IMR-90 (cell line): ENCODE measurements around the gene AGAP1. TPM values are rescaled to one million over a fixed set of nuclear protein-coding genes. Genes with fewer than 3 reads are reported as not detected.

Experiments
- ATAC-seq: fragments of 200-7000 bp; cut with Tn5 transposase; 2 replicates; pipeline ENCODE4 v1.9.1; 2020; ENCODE audit warnings: low read depth, mild to moderate bottlenecking, moderate library complexity
- BruUV-seq: library from RNA; stranded (reverse); fragments of 400-500 nt; replicated peaks from 2 replicates; lab custom pipeline; 2021; lab: Mats Ljungman, UMichigan
- CTCF ChIA-PET: fragments of 300-600 bp; formaldehyde crosslinking; extraction: SDS; loops from one replicate; lab custom pipeline; 2021; ENCODE audit warnings: antibody characterized with exemption; lab: Yijun Ruan, JAX
- POLR2A ChIA-PET: fragments of 300-600 bp; sonication (Branson Sonifier 250); formaldehyde crosslinking; loops from one replicate; lab custom pipeline; 2022; ENCODE audit warnings: antibody characterized with exemption; ENCODE audit not compliant: unreplicated experiment; lab: Charles Lee
- DNase-seq: peaks from one replicate; pipeline ENCODE4 v3.0.0; 2013
- H2AFZ ChIP-seq: replicated peaks from 2 replicates; pipeline ENCODE3; 2013; ENCODE audit warnings: low read length, mild to moderate bottlenecking; ENCODE audit not compliant: poor library complexity
- H2AK5ac ChIP-seq: 2 replicates; pipeline ENCODE4 v1.6.1; 2013; ENCODE audit warnings: low read depth, low read length, inconsistent platforms
- H2AK9ac ChIP-seq: replicated peaks from 2 replicates; pipeline ENCODE3; 2013; ENCODE audit warnings: mild to moderate bottlenecking, low read depth, low read length, moderate library complexity; ENCODE audit not compliant: poor library complexity
- H2BK120ac ChIP-seq: 2 replicates; pipeline ENCODE4 v1.6.1; 2013; ENCODE audit warnings: low read depth, low read length, inconsistent platforms
- H2BK15ac ChIP-seq: 3 replicates; pipeline ENCODE4 v1.6.1; 2013; ENCODE audit warnings: low read depth, low read length, inconsistent platforms
- H2BK20ac ChIP-seq: 2 replicates; pipeline ENCODE4 v1.6.1; 2013; ENCODE audit warnings: low read depth, mild to moderate bottlenecking, inconsistent platforms, low read length, moderate library complexity
- H2BK5ac ChIP-seq: 2 replicates; pipeline ENCODE4 v1.6.1; 2013; ENCODE audit warnings: mild to moderate bottlenecking, low read depth, low read length, inconsistent platforms; ENCODE audit not compliant: poor library complexity, severe bottlenecking
- H3K14ac ChIP-seq: replicated peaks from 2 replicates; pipeline ENCODE4 v1.6.1; 2013; ENCODE audit warnings: low read depth, low read length, inconsistent platforms
- H3K18ac ChIP-seq: 2 replicates; pipeline ENCODE4 v1.6.1; 2013; ENCODE audit warnings: low read depth, low read length, control low read depth
- H3K23ac ChIP-seq: 2 replicates; pipeline ENCODE4 v1.6.1; 2013; ENCODE audit warnings: low read depth, low read length, inconsistent platforms
- H3K27ac ChIP-seq: 2 replicates; pipeline ENCODE4 v1.5.1; 2013; ENCODE audit warnings: mild to moderate bottlenecking, control low read depth, low read length; ENCODE audit not compliant: insufficient read depth
- H3K27me3 ChIP-seq: 2 replicates; pipeline ENCODE4 v1.6.1; 2013; ENCODE audit warnings: low read length; ENCODE audit not compliant: control insufficient read depth, insufficient read depth
- H3K36me3 ChIP-seq: 2 replicates; pipeline ENCODE4 v1.6.1; 2013; ENCODE audit warnings: low read length, mixed read lengths; ENCODE audit not compliant: control insufficient read depth, insufficient read depth
- H3K4ac ChIP-seq: 2 replicates; pipeline ENCODE4 v1.6.1; 2013; ENCODE audit warnings: low read depth, low read length, inconsistent platforms
- H3K4me1 ChIP-seq: 2 replicates; pipeline ENCODE4 v1.6.1; 2013; ENCODE audit warnings: low read length, mixed read lengths; ENCODE audit not compliant: control insufficient read depth, insufficient read depth
- H3K4me2 ChIP-seq: 2 replicates; pipeline ENCODE4 v1.6.1; 2013; ENCODE audit warnings: low read depth, mild to moderate bottlenecking, control low read depth, low read length, moderate library complexity
- H3K4me3 ChIP-seq: 2 replicates; pipeline ENCODE4 v1.5.1; 2013; ENCODE audit warnings: low read depth, mild to moderate bottlenecking, control low read depth, low read length, moderate library complexity; ENCODE audit not compliant: insufficient read depth
- H3K56ac ChIP-seq: 2 replicates; pipeline ENCODE4 v1.6.1; 2013; ENCODE audit warnings: low read length, inconsistent platforms; ENCODE audit not compliant: insufficient read depth; ENCODE audit errors: extremely low read depth
- H3K79me1 ChIP-seq, 2 experiments: 2 replicates each; pipeline ENCODE4 v1.6.1; 2013; ENCODE audit warnings: low read length in 2 of 2, inconsistent platforms in 1 of 2, low read depth in 1 of 2
- H3K9ac ChIP-seq: 2 replicates; pipeline ENCODE4 v1.6.1; 2013; ENCODE audit warnings: low read depth, low read length, control low read depth
- H3K9me1 ChIP-seq: 2 replicates; pipeline ENCODE4 v1.6.1; 2013; ENCODE audit warnings: low read length, inconsistent platforms; ENCODE audit not compliant: insufficient read depth
- H3K9me3 ChIP-seq: 2 replicates; pipeline ENCODE4 v1.6.1; 2013; ENCODE audit warnings: low read length; ENCODE audit not compliant: control insufficient read depth, insufficient read depth
- H4K20me1 ChIP-seq: 2 replicates; pipeline ENCODE4 v1.6.1; 2013; ENCODE audit warnings: low read length, inconsistent platforms; ENCODE audit not compliant: insufficient read depth
- H4K5ac ChIP-seq: 2 replicates; pipeline ENCODE4 v1.6.1; 2013; ENCODE audit warnings: mild to moderate bottlenecking, low read depth, low read length, control low read depth
- H4K8ac ChIP-seq, 2 experiments: 2 replicates each; pipeline ENCODE4 v1.6.1; 2013; ENCODE audit warnings: low read depth in 2 of 2, low read length in 2 of 2, control low read depth in 1 of 2, inconsistent platforms in 1 of 2
- H4K91ac ChIP-seq: 2 replicates; pipeline ENCODE4 v1.6.1; 2013; ENCODE audit warnings: low read depth, low read length, inconsistent platforms; ENCODE audit not compliant: insufficient read depth
- CEBPB ChIP-seq: IDR thresholded peaks from 2 replicates; pipeline ENCODE4 v1.6.1; 2012; ENCODE audit warnings: low read depth, low read length, improper control_type of control experiment
- CHD1 ChIP-seq: IDR thresholded peaks from 2 replicates; pipeline ENCODE4 v1.6.1; 2012; ENCODE audit warnings: low read depth, low read length, improper control_type of control experiment
- ELK1 ChIP-seq: fragments of 150-350 bp; IDR thresholded peaks from 2 replicates; pipeline ENCODE4 v1.6.1; 2016; ENCODE audit warnings: low read depth, mild to moderate bottlenecking, low read length, moderate library complexity, borderline replicate concordance
- POLR2A ChIP-seq: IDR thresholded peaks from 2 replicates; pipeline ENCODE4 v1.6.1; 2012; ENCODE audit warnings: mild to moderate bottlenecking, low read depth, low read length
- RAD21 ChIP-seq: IDR thresholded peaks from 2 replicates; pipeline ENCODE4 v1.6.1; 2012; ENCODE audit warnings: low read length, improper control_type of control experiment
- RCOR1 ChIP-seq: IDR thresholded peaks from 2 replicates; pipeline ENCODE4 v1.6.1; 2012; ENCODE audit warnings: mild to moderate bottlenecking, low read length, improper control_type of control experiment; ENCODE audit not compliant: insufficient replicate concordance
- SMC3 ChIP-seq: fragments of 150-350 bp; IDR thresholded peaks from 2 replicates; pipeline ENCODE4 v1.6.1; 2016; ENCODE audit warnings: low read depth, mild to moderate bottlenecking, antibody characterized with exemption, low read length, moderate library complexity
- WGBS, 2 experiments: methylation state at CpG; one replicate each; pipeline versions ENCODE4 v1.1.5 to v1.1.7; 2013; ENCODE audit warnings: missing lambda C conversion rate in 2 of 2; ENCODE audit not compliant: insufficient read length in 1 of 2; ENCODE audit errors: extremely low coverage in 2 of 2; 5-methylcytosine and 5-hydroxymethylcytosine counted together
- dilution Hi-C: fragments of 300-500 bp; cut with HindIII; formaldehyde crosslinking; loops from one replicate; pipeline ENCODE4 v1.14.3; 2018; ENCODE audit warnings: low sequenced_read_pairs; ENCODE audit not compliant: unreplicated experiment
- in situ Hi-C: fragments of 300-500 bp; cut with MboI; formaldehyde crosslinking; loops from 3 replicates; pipeline ENCODE4 v1.14.3; 2019; ENCODE audit warnings: low sequenced_read_pairs, inconsistent platforms, mixed read lengths
- intact Hi-C: fragments of 100-400 bp; cut with micrococcal nuclease; formaldehyde crosslinking; loops from 2 replicates; pipeline ENCODE4 v1.10.0; 2022
- polyA plus RNA-seq, 3 experiments: library from polyadenylated mRNA; depleted of rRNA; stranded (reverse); fragments of >200 nt; gene quantifications; 2 replicates each; pipeline ENCODE4 v1.2.3, GENCODE V29; 2012; ENCODE audit warnings: low replicate concordance in 1 of 3
- total RNA-seq: library from RNA; depleted of rRNA; stranded (reverse); fragments of >200 nt; gene quantifications from 2 replicates; pipeline ENCODE4 v1.2.3, GENCODE V29; 2012
- TF ChIP-seq, protein P1 (sequence below): fragments of 150-350 bp; IDR thresholded peaks from 2 replicates; pipeline ENCODE4 v1.6.1; 2017; ENCODE audit warnings: mild to moderate bottlenecking, antibody characterized with exemption, low read length, low read depth
- TF ChIP-seq, protein P2 (sequence below): conservative IDR thresholded peaks from 2 replicates; pipeline ENCODE4 v1.5.1; 2012; ENCODE audit warnings: mild to moderate bottlenecking, low read depth, low read length, improper control_type of control experiment

The AGAP1 gene
- total and polyA plus RNA-seq, 2 of the 4 experiments (the other 2 are of a cell fraction), result 15.1 to 16.4 TPM

DNA sequence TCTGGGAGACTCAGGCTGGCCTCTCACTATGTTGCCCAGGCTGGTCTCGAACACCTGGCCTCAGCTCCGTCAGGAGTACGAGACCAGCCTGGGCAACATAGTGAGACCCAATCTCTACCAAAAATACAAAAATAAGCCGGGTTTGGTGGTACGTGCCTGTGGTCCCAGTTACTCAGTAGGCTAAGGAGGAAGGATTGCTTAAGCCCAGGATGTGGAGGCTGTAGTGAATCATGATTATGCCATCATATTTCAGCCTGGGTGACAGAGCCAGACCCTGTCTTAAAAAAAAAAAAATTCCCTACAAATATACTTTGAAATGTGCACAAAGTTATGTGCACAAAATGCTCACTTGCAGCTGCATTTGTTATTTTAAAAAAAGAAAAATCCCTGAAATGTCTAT, 26.3 kb upstream of the AGAP1 start:
- H3K14ac ChIP-seq, result no peak overlapping the region
- TF ChIP-seq SMC3 (no peak), RAD21 (no peak), CEBPB (peak; percentile 90), RCOR1 (no peak), CHD1 (no peak), POLR2A (no peak), ELK1 (no peak)
- TF ChIP-seq, protein P1, sequence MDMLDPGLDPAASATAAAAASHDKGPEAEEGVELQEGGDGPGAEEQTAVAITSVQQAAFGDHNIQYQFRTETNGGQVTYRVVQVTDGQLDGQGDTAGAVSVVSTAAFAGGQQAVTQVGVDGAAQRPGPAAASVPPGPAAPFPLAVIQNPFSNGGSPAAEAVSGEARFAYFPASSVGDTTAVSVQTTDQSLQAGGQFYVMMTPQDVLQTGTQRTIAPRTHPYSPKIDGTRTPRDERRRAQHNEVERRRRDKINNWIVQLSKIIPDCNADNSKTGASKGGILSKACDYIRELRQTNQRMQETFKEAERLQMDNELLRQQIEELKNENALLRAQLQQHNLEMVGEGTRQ, result no peak
- TF ChIP-seq, protein P2, sequence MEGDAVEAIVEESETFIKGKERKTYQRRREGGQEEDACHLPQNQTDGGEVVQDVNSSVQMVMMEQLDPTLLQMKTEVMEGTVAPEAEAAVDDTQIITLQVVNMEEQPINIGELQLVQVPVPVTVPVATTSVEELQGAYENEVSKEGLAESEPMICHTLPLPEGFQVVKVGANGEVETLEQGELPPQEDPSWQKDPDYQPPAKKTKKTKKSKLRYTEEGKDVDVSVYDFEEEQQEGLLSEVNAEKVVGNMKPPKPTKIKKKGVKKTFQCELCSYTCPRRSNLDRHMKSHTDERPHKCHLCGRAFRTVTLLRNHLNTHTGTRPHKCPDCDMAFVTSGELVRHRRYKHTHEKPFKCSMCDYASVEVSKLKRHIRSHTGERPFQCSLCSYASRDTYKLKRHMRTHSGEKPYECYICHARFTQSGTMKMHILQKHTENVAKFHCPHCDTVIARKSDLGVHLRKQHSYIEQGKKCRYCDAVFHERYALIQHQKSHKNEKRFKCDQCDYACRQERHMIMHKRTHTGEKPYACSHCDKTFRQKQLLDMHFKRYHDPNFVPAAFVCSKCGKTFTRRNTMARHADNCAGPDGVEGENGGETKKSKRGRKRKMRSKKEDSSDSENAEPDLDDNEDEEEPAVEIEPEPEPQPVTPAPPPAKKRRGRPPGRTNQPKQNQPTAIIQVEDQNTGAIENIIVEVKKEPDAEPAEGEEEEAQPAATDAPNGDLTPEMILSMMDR, result no peak
- H3K36me3 ChIP-seq, result no peaks in the 10 kb centered on the region
- no peak overlapping the region for H2AK9ac ChIP-seq
- H2AFZ ChIP-seq, result no peak overlapping the region
- H4K91ac ChIP-seq, result no peak overlapping the region
- H2BK20ac ChIP-seq, result no peak overlapping the region
- H3K9ac ChIP-seq, result no peak overlapping the region
- no peak overlapping the region for H2BK5ac ChIP-seq
- H2BK120ac ChIP-seq, result no peak overlapping the region
- intact Hi-C loops, result no loop called here
- WGBS, 2 experiments, result no CpG with 5 or more reads among the region's 5 CpGs
- H3K4ac ChIP-seq, result no peak overlapping the region
- H3K79me1 ChIP-seq, result no peaks in the 10 kb centered on the region
- ChIA-PET POLR2A (no interaction called here), CTCF (interaction anchor here (0.6 kb wide), 1 partner anchor 13 kb away, joined by 6 read pairs; no protein-coding TSS in a partner anchor)
- H2AK5ac ChIP-seq, result no peak overlapping the region
- no peak overlapping the region for H2BK15ac ChIP-seq
- H4K20me1 ChIP-seq, result no peaks in the 10 kb centered on the region
- peak; percentile 43; the same call in 1 of the 2 replicates for ATAC-seq
- DNase-seq, result peak; percentile 76
- H3K4me2 ChIP-seq, result no peak overlapping the region
- H3K56ac ChIP-seq, result no peak overlapping the region
- no peak overlapping the region for H3K27ac ChIP-seq
- BruUV-seq, result no TSS peak
- H3K4me3 ChIP-seq, result no peak overlapping the region
- no peaks in the 10 kb centered on the region for H3K9me3 ChIP-seq
- H4K8ac ChIP-seq, result 0 out of 4 replicates have a peak overlapping the region, but pooled peaks of 1 of the 2 experiments have one; percentile 59
- H3K27me3 ChIP-seq, result peaks cover 4% of the 10 kb centered on the region; the same call in 1 of the 2 replicates
- no peak overlapping the region; the same call in 1 of the 2 replicates for H4K5ac ChIP-seq
- H3K9me1 ChIP-seq, result no peaks in the 10 kb centered on the region
- H3K23ac ChIP-seq, result no peak overlapping the region
- dilution Hi-C loops, result no loop called here
- peaks cover 3% of the 10 kb centered on the region; the same call in 1 of the 2 replicates for H3K4me1 ChIP-seq
- H3K18ac ChIP-seq, result no peak overlapping the region
- in situ Hi-C loops, result no loop called here
